Activated CD8-positive, alpha-beta memory T cell treated with anti-CD3 and anti-CD28 coated beads for 36 hours (primary cell): ENCODE measurements around the gene RPS19BP1. TPM values are rescaled to one million over a fixed set of nuclear protein-coding genes. Genes with fewer than 3 reads are reported as not detected.

Experiments used
- CTCF ChIA-PET: fragments of 350-600 bp; sonication (Branson Sonifier 250); formaldehyde crosslinking; loops from one replicate; lab custom pipeline; 2021; ENCODE audit warnings: antibody characterized with exemption; lab: Charles Lee
- POLR2A ChIA-PET: fragments of 350-600 bp; sonication (Branson Sonifier 250); formaldehyde crosslinking; loops from one replicate; lab custom pipeline; 2021; ENCODE audit warnings: antibody characterized with exemption; lab: Charles Lee
- total RNA-seq, 2 experiments: library from RNA; stranded (reverse); gene quantifications; one replicate each; pipeline ENCODE4 v1.2.3, GENCODE V29; 2021

The RPS19BP1 gene
- 100 to 1,000 TPM; 136 to 143 TPM for total RNA-seq

- ChIA-PET CTCF (interaction anchor here (0.6 to 6.2 kb wide), 4 partner anchors 10 to 189 kb away, joined by 3 to 77 read pairs (median 6); no protein-coding TSS in a partner anchor), POLR2A (interaction anchor here (0.6 to 1.8 kb wide), 3 partner anchors 12 to 512 kb away, joined by 3 to 6 read pairs (median 5); partner anchors contain the start of gene ATF4)
Observed at GRCh38 chr22:39532215-39533073, at the start of gene RPS19BP1. RPS19BP1 (minus strand) TSS chr22:39532748; CDS start chr22:39532738, 10 bp downstream.

- ChIA-PET POLR2A (no interaction called here), CTCF (no interaction called here)
Observed at GRCh38 chr22:39581303-39581702, 48.8 kb upstream of the RPS19BP1 start.

GRCh38 chr22:39580795-39581194 lies 48.2 kb upstream of the RPS19BP1 start:
- ChIA-PET POLR2A (no interaction called here), CTCF (no interaction called here)

GRCh38 chr22:39580006-39580441 lies 47.5 kb upstream of the RPS19BP1 start:
- POLR2A ChIA-PET = no interaction called here
- CTCF ChIA-PET = no interaction called here

GRCh38 chr22:39577900-39578299 lies 45.4 kb upstream of the RPS19BP1 start:
- CTCF ChIA-PET = no interaction called here
- POLR2A ChIA-PET = no interaction called here

GRCh38 chr22:39577366-39577765 lies 44.8 kb upstream of the RPS19BP1 start:
- CTCF ChIA-PET = no interaction called here
- POLR2A ChIA-PET = no interaction called here

- CTCF ChIA-PET = interaction anchor here (0.9 kb wide), 1 partner anchor 9 kb away, joined by 3 read pairs; no protein-coding TSS in a partner anchor
- POLR2A ChIA-PET = interaction anchor here (0.6 kb wide), 1 partner anchor 127 kb away, joined by 3 read pairs; no protein-coding TSS in a partner anchor
Observed at GRCh38 chr22:39576027-39576426, 43.5 kb upstream of the RPS19BP1 start.

- CTCF ChIA-PET = no interaction called here
- POLR2A ChIA-PET = no interaction called here
Observed at GRCh38 chr22:39575552-39575825, 42.9 kb upstream of the RPS19BP1 start.

- POLR2A ChIA-PET = no interaction called here
- CTCF ChIA-PET = no interaction called here
Observed at GRCh38 chr22:39574779-39575551, 42.4 kb upstream of the RPS19BP1 start.

GRCh38 chr22:39571538-39571937 lies 39.0 kb upstream of the RPS19BP1 start:
- CTCF ChIA-PET = no interaction called here
- POLR2A ChIA-PET = no interaction called here

GRCh38 chr22:39570665-39571064 lies 38.1 kb upstream of the RPS19BP1 start, which contains the start of gene CACNA1I:
CACNA1I (plus strand) TSS chr22:39570753; CDS start chr22:39570753, 0 bp downstream.
- POLR2A ChIA-PET = no interaction called here
- CTCF ChIA-PET = no interaction called here

GRCh38 chr22:39570226-39570625 lies 37.7 kb upstream of the RPS19BP1 start:
- POLR2A ChIA-PET = no interaction called here
- CTCF ChIA-PET = no interaction called here

GRCh38 chr22:39569066-39569465 lies 36.5 kb upstream of the RPS19BP1 start:
- ChIA-PET POLR2A (no interaction called here), CTCF (no interaction called here)

- CTCF ChIA-PET = no interaction called here
- POLR2A ChIA-PET = no interaction called here
Observed at GRCh38 chr22:39568278-39568981, 35.9 kb upstream of the RPS19BP1 start.

GRCh38 chr22:39567135-39567946 lies 34.8 kb upstream of the RPS19BP1 start:
- CTCF ChIA-PET = interaction anchor here (0.9 to 1.0 kb wide), 2 partner anchors 9 to 455 kb away, joined by 3 read pairs; no protein-coding TSS in a partner anchor
- POLR2A ChIA-PET = no interaction called here

- CTCF ChIA-PET = no interaction called here
- POLR2A ChIA-PET = interaction anchor here (0.5 kb wide), 1 partner anchor 42 kb away, joined by 3 read pairs; no protein-coding TSS in a partner anchor
Observed at GRCh38 chr22:39565414-39565944, 32.9 kb upstream of the RPS19BP1 start.

GRCh38 chr22:39563571-39564428 lies 31.3 kb upstream of the RPS19BP1 start:
- POLR2A ChIA-PET = no interaction called here
- CTCF ChIA-PET = no interaction called here
